ENCODE results near the gene CASP4.

GRCh38 chr11:104897891-104898684 is 70.3 kb downstream of the CASP4 start, which contains the start of gene CASP12:
- TF ChIP-seq GATA2 (IDR thresholded peaks at IDR 0.05; ENCODE audit: low read depth, low read length) (no peak), GATA3 (IDR thresholded peaks at IDR 0.05; ENCODE audit: low read depth, low read length) (no peak)

Data from SH-SY5Y (cell line).